BLaER1 (cell line): ENCODE data around the gene GNG13.

ENCODE experiments used
- H3K27ac ChIP-seq: shearing (Covaris generic); formaldehyde crosslinking; 2 replicates; pipeline ENCODE4 v1.8.1; 2022
- H3K27me3 ChIP-seq: shearing (Covaris generic); formaldehyde crosslinking; 2 replicates; pipeline ENCODE4 v1.8.1; 2022
- H3K36me3 ChIP-seq: shearing (Covaris generic); formaldehyde crosslinking; 2 replicates; pipeline ENCODE4 v1.8.1; 2022
- H3K4me1 ChIP-seq: shearing (Covaris generic); formaldehyde crosslinking; 2 replicates; pipeline ENCODE4 v1.8.1; 2022
- H3K4me2 ChIP-seq: shearing (Covaris generic); formaldehyde crosslinking; 2 replicates; pipeline ENCODE4 v1.8.1; 2022
- H3K4me3 ChIP-seq: shearing (Covaris generic); formaldehyde crosslinking; 2 replicates; pipeline ENCODE4 v1.8.1; 2022
- H3K9ac ChIP-seq: shearing (Covaris generic); formaldehyde crosslinking; 2 replicates; pipeline ENCODE4 v1.8.1; 2022
- H3K9me3 ChIP-seq: shearing (Covaris generic); formaldehyde crosslinking; 2 replicates; pipeline ENCODE4 v1.8.1; 2022
- H4K20me1 ChIP-seq: shearing (Covaris generic); formaldehyde crosslinking; 2 replicates; pipeline ENCODE4 v1.8.1; 2022
- Cebpa-rat ChIP-seq: shearing (Covaris generic); IDR thresholded peaks from 2 replicates; pipeline ENCODE4 v1.8.1; 2022

Gene GNG13

DNA sequence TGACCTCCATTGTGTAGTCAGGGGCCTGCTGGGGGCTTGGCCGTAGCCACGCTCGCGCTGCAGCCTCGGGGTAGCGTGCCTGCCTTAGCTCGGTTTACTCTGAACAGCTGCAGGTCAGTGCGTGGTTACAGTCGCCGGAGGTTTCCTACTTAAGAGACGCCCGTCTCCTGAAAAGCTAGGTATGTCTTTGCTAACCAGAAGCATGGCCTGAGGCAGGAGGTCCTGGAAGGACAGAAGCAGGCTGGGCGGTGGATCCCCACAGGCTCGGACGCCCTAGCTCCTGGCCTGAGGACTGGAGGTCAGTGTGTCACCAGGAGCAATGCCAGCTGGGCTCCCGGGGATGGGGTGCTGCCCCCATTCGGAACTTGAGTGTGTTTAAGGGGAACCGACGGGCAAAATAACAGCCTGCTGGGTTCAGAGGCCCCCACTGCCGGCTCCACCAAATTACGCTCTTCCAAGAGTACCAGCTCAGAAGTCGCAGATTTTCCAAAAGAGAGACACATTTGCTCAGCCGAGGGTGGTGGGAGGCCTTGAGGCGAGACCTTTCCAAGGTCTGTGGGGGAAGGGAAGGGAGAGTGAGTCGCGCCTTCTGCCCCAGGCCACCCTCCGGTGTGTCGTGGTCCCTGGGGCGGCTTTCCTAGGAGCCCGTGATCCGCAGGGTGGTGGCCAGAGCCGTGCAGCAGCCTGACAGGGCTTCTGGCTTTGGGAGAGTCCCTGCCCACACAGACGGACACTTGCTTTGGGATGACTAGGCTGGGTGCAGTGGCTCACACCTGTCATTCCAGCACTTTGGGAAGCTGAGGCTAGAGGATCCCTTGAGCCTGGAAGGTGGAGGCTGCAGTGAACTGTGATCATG is 3.9 kb upstream of the GNG13 start:
- Histone ChIP-seq H3K36me3 (no peaks in the 10 kb centered on the region), H3K4me1 (peaks cover 40% of the 10 kb centered on the region), H3K27ac (no peak overlapping the region), H3K9ac (no peak overlapping the region), H3K4me3 (no peak overlapping the region), H3K27me3 (peaks cover 100% of the 10 kb centered on the region), H3K9me3 (peaks cover 6% of the 10 kb centered on the region), H4K20me1 (peaks cover 47% of the 10 kb centered on the region), H3K4me2 (no peak overlapping the region)
- no peak for TF ChIP-seq Cebpa-rat

DNA sequence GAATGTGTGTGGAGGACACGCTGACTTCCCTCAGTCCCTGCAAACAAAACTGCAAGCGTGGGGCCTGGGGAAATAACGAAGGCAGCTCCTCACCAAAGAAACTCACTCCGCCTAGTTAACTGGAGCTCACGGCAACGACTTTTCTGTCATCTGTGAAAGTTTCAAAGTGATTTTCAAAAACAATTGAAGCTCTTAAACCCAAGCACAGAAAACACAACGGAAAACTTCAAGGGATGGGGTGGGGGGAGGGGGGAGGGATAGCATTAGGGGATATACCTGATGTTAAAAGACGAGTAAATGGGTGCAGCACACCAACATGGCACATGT is 3.2 kb upstream of the GNG13 start:
- peaks cover 6% of the 10 kb centered on the region; the same call in 1 of the 2 replicates for H3K9me3 ChIP-seq
- H3K4me2 ChIP-seq: no peak overlapping the region
- H3K4me3 ChIP-seq: no peak overlapping the region
- H3K27ac ChIP-seq: no peak overlapping the region
- no peak overlapping the region for H3K9ac ChIP-seq
- peaks cover 35% of the 10 kb centered on the region for H3K4me1 ChIP-seq
- TF ChIP-seq Cebpa-rat: no peak
- peaks cover 100% of the 10 kb centered on the region for H3K27me3 ChIP-seq
- H3K36me3 ChIP-seq: no peaks in the 10 kb centered on the region
- H4K20me1 ChIP-seq: peaks cover 54% of the 10 kb centered on the region

DNA sequence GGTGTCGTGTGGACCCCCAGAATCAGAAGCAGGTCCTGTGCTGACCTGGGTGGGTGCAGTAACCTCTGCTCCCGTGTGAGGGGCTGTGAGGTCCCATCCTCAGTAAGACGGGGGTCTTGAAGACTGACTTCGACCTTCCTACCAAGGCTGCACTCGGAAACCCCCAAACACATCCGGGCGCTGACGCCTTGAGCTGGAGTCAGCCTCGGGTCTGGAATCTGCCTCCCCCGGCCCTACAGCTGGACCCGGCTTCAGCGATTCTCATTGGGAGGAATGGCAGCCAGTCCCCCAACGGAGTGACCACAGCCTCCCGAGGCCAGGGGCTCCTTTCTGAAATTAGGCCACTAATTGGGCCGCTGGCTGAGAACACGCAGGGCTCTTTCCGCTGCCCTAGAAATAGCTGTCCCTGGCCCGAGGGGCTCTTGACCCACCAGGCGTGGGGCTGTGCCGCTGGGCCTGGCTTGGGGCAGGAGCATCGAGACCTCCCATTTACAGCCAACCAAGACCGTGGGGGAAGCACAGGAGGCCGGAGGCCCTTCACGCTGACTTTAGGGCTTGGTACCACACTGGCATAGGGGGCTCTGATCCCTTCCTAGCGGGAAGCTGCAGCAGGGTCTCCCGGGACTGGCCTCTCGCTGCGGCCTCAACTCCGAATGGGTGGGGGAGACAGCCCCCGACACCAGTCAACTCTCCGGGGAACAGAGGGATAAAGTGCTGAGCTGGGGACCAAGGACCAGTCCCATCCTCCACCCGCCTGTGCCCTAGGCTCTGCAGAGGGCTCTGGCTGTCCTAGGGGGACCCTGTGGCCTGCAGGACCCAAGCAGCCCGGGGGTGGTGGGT is 2.6 kb upstream of the GNG13 start:
- Histone ChIP-seq H4K20me1 (peaks cover 56% of the 10 kb centered on the region), H3K4me3 (no peak overlapping the region), H3K36me3 (no peaks in the 10 kb centered on the region), H3K4me1 (peaks cover 35% of the 10 kb centered on the region), H3K4me2 (no peak overlapping the region), H3K9me3 (peaks cover 6% of the 10 kb centered on the region; the same call in 1 of the 2 replicates), H3K9ac (no peak overlapping the region), H3K27ac (no peak overlapping the region), H3K27me3 (peaks cover 98% of the 10 kb centered on the region)
- no peak for TF ChIP-seq Cebpa-rat

DNA sequence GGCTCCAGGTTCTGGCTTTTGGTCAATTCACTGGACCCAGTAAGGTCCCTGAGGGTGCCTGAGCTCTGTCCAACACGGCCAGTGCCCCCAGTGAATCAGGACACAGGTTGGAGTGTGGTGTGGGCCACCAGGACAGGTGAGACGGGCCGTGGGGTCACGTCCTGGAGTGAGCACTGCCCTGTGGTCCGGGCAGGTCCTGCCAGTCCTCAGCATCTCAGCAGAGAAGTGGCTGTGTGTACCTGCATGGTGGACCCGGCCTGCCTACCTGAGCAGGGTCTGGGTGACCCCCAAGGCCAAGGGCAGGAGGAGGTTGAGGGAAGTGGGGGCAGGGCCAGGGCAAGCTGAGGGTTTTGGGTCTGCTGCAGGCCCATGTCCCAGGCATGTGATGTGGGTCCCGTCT is 1.9 kb upstream of the GNG13 start:
- Histone ChIP-seq H4K20me1 (peaks cover 56% of the 10 kb centered on the region), H3K4me2 (no peak overlapping the region), H3K27me3 (peaks cover 95% of the 10 kb centered on the region), H3K9me3 (peaks cover under 1% of the 10 kb centered on the region; the same call in 1 of the 2 replicates), H3K4me3 (no peak overlapping the region), H3K36me3 (no peaks in the 10 kb centered on the region), H3K4me1 (peaks cover 30% of the 10 kb centered on the region), H3K9ac (no peak overlapping the region), H3K27ac (no peak overlapping the region)
- TF ChIP-seq Cebpa-rat: no peak

DNA sequence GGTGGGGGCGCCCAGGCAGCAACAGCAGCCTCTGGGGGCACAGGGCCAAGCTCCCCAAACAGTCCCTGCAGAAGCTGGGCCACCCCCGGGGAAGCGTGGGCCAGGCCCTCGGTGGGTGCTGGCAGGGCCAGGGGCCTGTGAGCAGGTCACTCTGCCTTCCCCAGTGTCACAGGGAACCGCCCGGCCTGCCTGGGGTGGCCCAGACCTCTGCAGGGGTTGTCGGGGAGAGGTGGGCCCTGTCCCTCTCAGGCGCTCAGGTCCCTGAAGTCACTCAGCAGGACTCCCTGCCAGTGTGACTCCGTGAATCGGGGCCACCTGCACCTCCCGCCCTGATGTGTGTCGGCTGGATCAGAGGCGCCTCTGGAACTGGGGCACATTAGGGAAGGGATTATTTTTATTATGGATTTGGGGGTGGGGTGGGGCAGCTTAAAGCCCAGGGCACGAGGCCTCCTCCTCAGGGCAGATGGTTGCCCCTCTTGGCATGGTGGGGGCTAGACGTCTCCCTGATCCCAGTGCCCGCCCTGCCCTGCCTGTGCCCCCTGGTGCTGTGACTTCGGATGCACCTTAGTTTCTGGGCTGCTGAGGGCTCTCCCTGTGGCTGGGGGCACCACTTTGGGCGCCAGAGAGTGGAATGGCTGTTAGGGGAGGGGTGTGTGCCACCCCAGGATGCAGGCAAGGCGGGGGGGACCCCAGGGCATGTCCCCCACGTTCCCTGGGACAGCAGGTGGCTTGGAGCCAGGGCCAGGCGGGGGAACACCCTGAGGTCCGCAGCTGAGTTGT is 1.2 kb upstream of the GNG13 start:
- no peak for TF ChIP-seq Cebpa-rat
- Histone ChIP-seq H3K36me3 (peaks cover 3% of the 10 kb centered on the region), H3K27ac (no peak overlapping the region), H3K4me2 (peak overlapping the region; percentile 73), H3K9me3 (no peaks in the 10 kb centered on the region), H3K4me3 (0 out of 2 replicates have a peak overlapping the region, but pooled peaks have one; percentile 11), H3K4me1 (peaks cover 24% of the 10 kb centered on the region), H3K9ac (no peak overlapping the region), H3K27me3 (peaks cover 88% of the 10 kb centered on the region), H4K20me1 (peaks cover 56% of the 10 kb centered on the region)

DNA sequence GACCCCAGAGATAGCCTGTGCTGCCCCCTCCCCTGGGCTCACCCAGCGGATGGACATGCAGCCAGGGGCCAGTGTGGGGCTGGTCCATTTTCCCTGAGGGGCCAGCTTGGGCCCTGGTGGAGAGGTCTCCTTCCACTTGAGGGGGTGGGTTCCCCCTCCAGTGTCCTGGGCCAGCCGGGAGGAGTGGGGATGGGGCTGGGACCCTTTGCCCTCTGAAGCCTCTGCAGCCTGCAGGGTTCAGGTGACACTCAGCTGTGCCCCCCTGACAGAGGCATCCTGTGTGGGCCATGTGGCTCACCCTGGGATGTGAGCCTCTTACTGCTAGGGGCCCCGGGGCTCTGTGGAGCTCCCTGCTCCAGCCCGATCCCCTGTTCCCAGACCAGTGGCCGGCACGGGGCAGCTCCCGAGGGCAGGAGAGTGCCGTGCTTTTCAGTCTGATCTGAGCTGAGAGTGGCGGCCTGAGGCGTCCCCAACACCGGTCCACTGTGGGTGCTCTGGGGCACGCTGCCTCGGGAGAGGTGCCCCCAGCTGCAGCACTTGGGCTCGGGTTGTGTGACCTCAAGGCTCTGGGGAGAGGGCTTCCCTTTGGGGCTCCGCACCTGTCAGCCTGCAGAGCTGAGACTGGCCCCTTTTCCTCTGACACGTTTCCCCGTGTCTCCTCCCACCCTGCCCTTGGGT is 439 bp upstream of the GNG13 start:
- H3K27me3 ChIP-seq: peaks cover 80% of the 10 kb centered on the region
- H3K4me2 ChIP-seq: peak overlapping the region; percentile 73
- H3K9me3 ChIP-seq: no peaks in the 10 kb centered on the region
- H3K27ac ChIP-seq: no peak overlapping the region
- H3K36me3 ChIP-seq: peaks cover 11% of the 10 kb centered on the region
- TF ChIP-seq Cebpa-rat: no peak
- peaks cover 23% of the 10 kb centered on the region for H3K4me1 ChIP-seq
- H3K9ac ChIP-seq: no peak overlapping the region
- H4K20me1 ChIP-seq: peaks cover 58% of the 10 kb centered on the region
- H3K4me3 ChIP-seq: peak overlapping the region; percentile 11; the same call in 1 of the 2 replicates

DNA sequence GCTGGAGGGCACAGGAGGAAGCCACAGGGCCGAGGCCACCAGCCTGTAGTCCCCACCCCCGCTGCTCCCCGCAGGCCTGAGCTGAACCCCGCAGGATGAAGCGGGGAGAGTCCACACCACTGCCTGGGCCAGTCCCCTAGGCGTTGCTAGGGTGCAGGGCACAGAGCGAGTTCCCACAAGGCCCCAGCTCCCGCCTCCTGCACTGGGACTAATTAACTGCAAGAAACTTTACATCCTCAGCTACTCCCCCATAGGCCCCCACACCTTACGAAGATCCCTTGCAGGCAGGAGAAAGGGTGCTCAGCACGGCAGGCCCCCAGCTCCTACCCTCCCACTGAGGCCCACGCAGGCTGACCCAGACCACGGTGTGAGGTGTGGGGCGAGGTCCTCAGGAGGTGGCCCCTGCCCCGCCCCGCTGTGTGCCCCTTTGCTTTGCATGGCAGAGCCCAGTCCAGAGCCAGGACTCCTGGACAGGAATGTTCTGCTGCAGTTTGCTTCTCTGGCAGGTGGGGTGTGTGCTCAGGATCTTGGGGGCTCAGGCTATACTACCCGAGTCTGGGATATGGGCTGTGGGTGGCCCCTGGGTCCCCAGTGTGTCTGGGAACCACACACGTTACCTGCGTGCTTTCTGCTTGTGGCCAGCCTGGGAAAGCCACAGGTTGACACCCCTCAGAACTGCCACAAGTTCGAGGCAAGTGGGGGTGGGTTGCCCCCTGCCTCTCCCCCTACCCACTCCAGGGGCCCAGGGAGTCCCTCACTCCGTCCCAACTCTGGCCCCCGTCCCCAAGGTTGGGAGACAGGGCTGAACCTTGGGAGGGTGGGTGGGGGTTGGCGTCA is 1.2 kb downstream of the GNG13 start:
- no peak overlapping the region for H3K27ac ChIP-seq
- peaks cover 65% of the 10 kb centered on the region for H4K20me1 ChIP-seq
- peaks cover 23% of the 10 kb centered on the region for H3K4me1 ChIP-seq
- no peak overlapping the region for H3K4me2 ChIP-seq
- H3K9ac ChIP-seq: no peak overlapping the region
- no peaks in the 10 kb centered on the region for H3K9me3 ChIP-seq
- H3K27me3 ChIP-seq: peaks cover 64% of the 10 kb centered on the region
- no peak for TF ChIP-seq Cebpa-rat
- peaks cover 23% of the 10 kb centered on the region for H3K36me3 ChIP-seq
- no peak overlapping the region for H3K4me3 ChIP-seq

DNA sequence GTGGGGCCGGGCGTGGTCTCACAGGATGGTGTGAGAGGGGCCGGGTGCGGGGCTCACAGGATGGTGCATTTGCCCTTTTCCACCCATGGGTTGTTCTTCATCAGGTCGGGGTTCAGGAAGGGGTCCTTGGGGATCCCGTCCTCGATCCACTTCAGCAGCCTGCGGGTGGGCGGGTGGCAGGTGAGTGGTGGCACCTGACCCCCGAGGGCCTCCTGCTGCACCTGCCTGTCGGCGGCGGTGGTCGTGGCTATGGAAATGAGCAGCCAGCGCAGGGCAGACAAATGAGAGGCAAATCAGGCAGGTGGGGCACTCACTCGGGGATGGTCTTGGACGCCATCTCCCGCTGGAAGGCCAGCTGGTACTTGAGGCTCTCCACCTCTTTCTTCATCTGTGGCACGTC is 1.9 kb downstream of the GNG13 start:
- no peak overlapping the region for H3K27ac ChIP-seq
- peaks cover 23% of the 10 kb centered on the region for H3K4me1 ChIP-seq
- peaks cover 67% of the 10 kb centered on the region for H4K20me1 ChIP-seq
- no peak overlapping the region for H3K4me3 ChIP-seq
- no peak for TF ChIP-seq Cebpa-rat
- H3K4me2 ChIP-seq: no peak overlapping the region
- H3K9ac ChIP-seq: no peak overlapping the region
- H3K9me3 ChIP-seq: no peaks in the 10 kb centered on the region
- H3K36me3 ChIP-seq: peaks cover 30% of the 10 kb centered on the region
- peaks cover 57% of the 10 kb centered on the region for H3K27me3 ChIP-seq
